Measurements from ENCODE around the gene SBK3.

The SBK3 gene

GRCh38 chr19:55545443-55545842, at the start of gene SBK3:
TSS of gene SBK3 (minus strand) at chr19:55545543. CDS start at chr19:55545543, 0 bp downstream.
- Histone ChIP-seq H3K4me3 (ENCODE audit: low read depth, low read length) (no peak within 1 kb of the TSS), H3K27me3 (ENCODE audit: control insufficient read depth, insufficient read depth, low read length) (no peaks in the 10 kb centered on the region), H3K9ac (ENCODE audit: low read depth, low read length) (no peak within 1 kb of the TSS), H3K27ac (ENCODE audit: low read depth, low read length) (no peak within 1 kb of the TSS), H3K9me3 (ENCODE audit: control insufficient read depth, insufficient read depth, low read length) (no peaks in the 10 kb centered on the region), H3K4me1 (ENCODE audit: control insufficient read depth, insufficient read depth, low read length) (peaks cover 13% of the 10 kb centered on the region; the same call in 1 of the 2 replicates), H3K36me3 (ENCODE audit: control insufficient read depth, insufficient read depth, low read length) (no peaks in the 10 kb centered on the region)

- no peaks in the 10 kb centered on the region for H3K27me3 ChIP-seq (ENCODE audit: control insufficient read depth, insufficient read depth, low read length)
- H3K4me3 ChIP-seq (ENCODE audit: low read depth, low read length), result no peak overlapping the region
- no peak overlapping the region for H3K9ac ChIP-seq (ENCODE audit: low read depth, low read length)
- H3K27ac ChIP-seq (ENCODE audit: low read depth, low read length), result no peak overlapping the region
- H3K36me3 ChIP-seq (ENCODE audit: control insufficient read depth, insufficient read depth, low read length), result peaks cover 29% of the 10 kb centered on the region
- peaks cover 12% of the 10 kb centered on the region; the same call in 1 of the 2 replicates for H3K4me1 ChIP-seq (ENCODE audit: control insufficient read depth, insufficient read depth, low read length)
- no peaks in the 10 kb centered on the region for H3K9me3 ChIP-seq (ENCODE audit: control insufficient read depth, insufficient read depth, low read length)
Observed at GRCh38 chr19:55593096-55593772, 47.9 kb upstream of the SBK3 start.

GRCh38 chr19:55592391-55593090, 47.2 kb upstream of the SBK3 start:
- no peaks in the 10 kb centered on the region for H3K27me3 ChIP-seq (ENCODE audit: control insufficient read depth, insufficient read depth, low read length)
- no peaks in the 10 kb centered on the region for H3K9me3 ChIP-seq (ENCODE audit: control insufficient read depth, insufficient read depth, low read length)
- peaks cover 29% of the 10 kb centered on the region for H3K36me3 ChIP-seq (ENCODE audit: control insufficient read depth, insufficient read depth, low read length)
- H3K4me3 ChIP-seq (ENCODE audit: low read depth, low read length), result no peak overlapping the region
- peaks cover 9% of the 10 kb centered on the region; the same call in 1 of the 2 replicates for H3K4me1 ChIP-seq (ENCODE audit: control insufficient read depth, insufficient read depth, low read length)
- H3K9ac ChIP-seq (ENCODE audit: low read depth, low read length), result no peak overlapping the region
- H3K27ac ChIP-seq (ENCODE audit: low read depth, low read length), result no peak overlapping the region

- Histone ChIP-seq H3K9ac (ENCODE audit: low read depth, low read length) (no peak overlapping the region), H3K4me1 (ENCODE audit: control insufficient read depth, insufficient read depth, low read length) (peaks cover 14% of the 10 kb centered on the region), H3K4me3 (ENCODE audit: low read depth, low read length) (no peak overlapping the region), H3K27me3 (ENCODE audit: control insufficient read depth, insufficient read depth, low read length) (peaks cover 3% of the 10 kb centered on the region), H3K27ac (ENCODE audit: low read depth, low read length) (no peak overlapping the region), H3K36me3 (ENCODE audit: control insufficient read depth, insufficient read depth, low read length) (peaks cover 23% of the 10 kb centered on the region), H3K9me3 (ENCODE audit: control insufficient read depth, insufficient read depth, low read length) (no peaks in the 10 kb centered on the region)
Observed at GRCh38 chr19:55591555-55591954, 46.2 kb upstream of the SBK3 start.

GRCh38 chr19:55590617-55591016, 45.3 kb upstream of the SBK3 start:
- no peaks in the 10 kb centered on the region for H3K9me3 ChIP-seq (ENCODE audit: control insufficient read depth, insufficient read depth, low read length)

GRCh38 chr19:55590109-55590508, 44.8 kb upstream of the SBK3 start:
- H3K27ac ChIP-seq (ENCODE audit: low read depth, low read length), result no peak overlapping the region
- peaks cover 4% of the 10 kb centered on the region for H3K27me3 ChIP-seq (ENCODE audit: control insufficient read depth, insufficient read depth, low read length)
- H3K4me3 ChIP-seq (ENCODE audit: low read depth, low read length), result no peak overlapping the region
- peaks cover 9% of the 10 kb centered on the region for H3K36me3 ChIP-seq (ENCODE audit: control insufficient read depth, insufficient read depth, low read length)
- peaks cover 14% of the 10 kb centered on the region for H3K4me1 ChIP-seq (ENCODE audit: control insufficient read depth, insufficient read depth, low read length)
- H3K9ac ChIP-seq (ENCODE audit: low read depth, low read length), result no peak overlapping the region
- H3K9me3 ChIP-seq (ENCODE audit: control insufficient read depth, insufficient read depth, low read length), result no peaks in the 10 kb centered on the region

More at GRCh38 chr19:55590617-55591016, 45.3 kb upstream of the SBK3 start:
- H3K4me3 ChIP-seq (ENCODE audit: low read depth, low read length), result no peak overlapping the region
- H3K4me1 ChIP-seq (ENCODE audit: control insufficient read depth, insufficient read depth, low read length), result peaks cover 14% of the 10 kb centered on the region
- H3K36me3 ChIP-seq (ENCODE audit: control insufficient read depth, insufficient read depth, low read length), result peaks cover 14% of the 10 kb centered on the region
- H3K27me3 ChIP-seq (ENCODE audit: control insufficient read depth, insufficient read depth, low read length), result peaks cover 4% of the 10 kb centered on the region
- H3K9ac ChIP-seq (ENCODE audit: low read depth, low read length), result no peak overlapping the region
- H3K27ac ChIP-seq (ENCODE audit: low read depth, low read length), result no peak overlapping the region

- H3K36me3 ChIP-seq (ENCODE audit: control insufficient read depth, insufficient read depth, low read length), result 0 out of 2 replicates have a peak, but pooled peaks cover 3% of the 10 kb centered on the region
- peaks cover 14% of the 10 kb centered on the region for H3K4me1 ChIP-seq (ENCODE audit: control insufficient read depth, insufficient read depth, low read length)
- no peak overlapping the region for H3K9ac ChIP-seq (ENCODE audit: low read depth, low read length)
- H3K27me3 ChIP-seq (ENCODE audit: control insufficient read depth, insufficient read depth, low read length), result peaks cover 4% of the 10 kb centered on the region
- no peaks in the 10 kb centered on the region for H3K9me3 ChIP-seq (ENCODE audit: control insufficient read depth, insufficient read depth, low read length)
- no peak overlapping the region for H3K4me3 ChIP-seq (ENCODE audit: low read depth, low read length)
- no peak overlapping the region for H3K27ac ChIP-seq (ENCODE audit: low read depth, low read length)
Observed at GRCh38 chr19:55588738-55589137, 43.4 kb upstream of the SBK3 start.

GRCh38 chr19:55586976-55587668, 41.8 kb upstream of the SBK3 start:
- no peak overlapping the region for H3K9ac ChIP-seq (ENCODE audit: low read depth, low read length)

GRCh38 chr19:55585658-55586339, 40.5 kb upstream of the SBK3 start:
- no peaks in the 10 kb centered on the region for H3K36me3 ChIP-seq (ENCODE audit: control insufficient read depth, insufficient read depth, low read length)
- H3K27me3 ChIP-seq (ENCODE audit: control insufficient read depth, insufficient read depth, low read length), result peaks cover 4% of the 10 kb centered on the region
- H3K4me1 ChIP-seq (ENCODE audit: control insufficient read depth, insufficient read depth, low read length), result peaks cover 14% of the 10 kb centered on the region
- peak overlapping the region; percentile 61 for H3K4me3 ChIP-seq (ENCODE audit: low read depth, low read length)
- 0 out of 2 replicates have a peak overlapping the region, but pooled peaks have one; percentile 7 for H3K9ac ChIP-seq (ENCODE audit: low read depth, low read length)
- no peaks in the 10 kb centered on the region for H3K9me3 ChIP-seq (ENCODE audit: control insufficient read depth, insufficient read depth, low read length)
- H3K27ac ChIP-seq (ENCODE audit: low read depth, low read length), result no peak overlapping the region

More at GRCh38 chr19:55586976-55587668, 41.8 kb upstream of the SBK3 start:
- Histone ChIP-seq H3K36me3 (ENCODE audit: control insufficient read depth, insufficient read depth, low read length) (0 out of 2 replicates have a peak, but pooled peaks cover 3% of the 10 kb centered on the region), H3K4me3 (ENCODE audit: low read depth, low read length) (peak overlapping the region; percentile 62), H3K27me3 (ENCODE audit: control insufficient read depth, insufficient read depth, low read length) (peaks cover 4% of the 10 kb centered on the region), H3K27ac (ENCODE audit: low read depth, low read length) (peak overlapping the region; percentile 46), H3K4me1 (ENCODE audit: control insufficient read depth, insufficient read depth, low read length) (peaks cover 14% of the 10 kb centered on the region), H3K9me3 (ENCODE audit: control insufficient read depth, insufficient read depth, low read length) (no peaks in the 10 kb centered on the region)

- H3K4me3 ChIP-seq (ENCODE audit: low read depth, low read length), result no peak overlapping the region
- H3K4me1 ChIP-seq (ENCODE audit: control insufficient read depth, insufficient read depth, low read length), result peaks cover 8% of the 10 kb centered on the region
- no peaks in the 10 kb centered on the region for H3K9me3 ChIP-seq (ENCODE audit: control insufficient read depth, insufficient read depth, low read length)
- no peaks in the 10 kb centered on the region for H3K36me3 ChIP-seq (ENCODE audit: control insufficient read depth, insufficient read depth, low read length)
- H3K27me3 ChIP-seq (ENCODE audit: control insufficient read depth, insufficient read depth, low read length), result peaks cover 4% of the 10 kb centered on the region
- H3K27ac ChIP-seq (ENCODE audit: low read depth, low read length), result no peak overlapping the region
- no peak overlapping the region for H3K9ac ChIP-seq (ENCODE audit: low read depth, low read length)
Observed at GRCh38 chr19:55584871-55585270, 39.5 kb upstream of the SBK3 start.

Measured in HUES48 (cell line).